ENCODE results near the gene TMEM26.

- TF ChIP-seq, protein P1, sequence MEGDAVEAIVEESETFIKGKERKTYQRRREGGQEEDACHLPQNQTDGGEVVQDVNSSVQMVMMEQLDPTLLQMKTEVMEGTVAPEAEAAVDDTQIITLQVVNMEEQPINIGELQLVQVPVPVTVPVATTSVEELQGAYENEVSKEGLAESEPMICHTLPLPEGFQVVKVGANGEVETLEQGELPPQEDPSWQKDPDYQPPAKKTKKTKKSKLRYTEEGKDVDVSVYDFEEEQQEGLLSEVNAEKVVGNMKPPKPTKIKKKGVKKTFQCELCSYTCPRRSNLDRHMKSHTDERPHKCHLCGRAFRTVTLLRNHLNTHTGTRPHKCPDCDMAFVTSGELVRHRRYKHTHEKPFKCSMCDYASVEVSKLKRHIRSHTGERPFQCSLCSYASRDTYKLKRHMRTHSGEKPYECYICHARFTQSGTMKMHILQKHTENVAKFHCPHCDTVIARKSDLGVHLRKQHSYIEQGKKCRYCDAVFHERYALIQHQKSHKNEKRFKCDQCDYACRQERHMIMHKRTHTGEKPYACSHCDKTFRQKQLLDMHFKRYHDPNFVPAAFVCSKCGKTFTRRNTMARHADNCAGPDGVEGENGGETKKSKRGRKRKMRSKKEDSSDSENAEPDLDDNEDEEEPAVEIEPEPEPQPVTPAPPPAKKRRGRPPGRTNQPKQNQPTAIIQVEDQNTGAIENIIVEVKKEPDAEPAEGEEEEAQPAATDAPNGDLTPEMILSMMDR (IDR thresholded peaks at IDR 0.05), result no peak
- TF ChIP-seq TCF7L2 (IDR thresholded peaks at IDR 0.05; ENCODE audit: low read depth, low read length), result no peak
Observed at GRCh38 chr10:61456095-61456789, 3.1 kb upstream of the TMEM26 start.

All from Panc1 (cell line).